MM.1S (cell line): ENCODE measurements around the gene PACRG.

Experiments
- EZH2 ChIP-seq: fragments of 300-600 bp; sonication (generic); optimal IDR thresholded peaks from 2 replicates; pipeline ENCODE3; 2017; ENCODE audit warnings: low read depth, mild to moderate bottlenecking, antibody characterized with exemption, low read length, mixed read lengths
- TF ChIP-seq, protein P1 (sequence below): fragments of 300-600 bp; sonication (generic); IDR thresholded peaks from 2 replicates; pipeline ENCODE4 v1.5.1; 2016; ENCODE audit warnings: antibody characterized with exemption, low read length, mixed read lengths

DNA sequence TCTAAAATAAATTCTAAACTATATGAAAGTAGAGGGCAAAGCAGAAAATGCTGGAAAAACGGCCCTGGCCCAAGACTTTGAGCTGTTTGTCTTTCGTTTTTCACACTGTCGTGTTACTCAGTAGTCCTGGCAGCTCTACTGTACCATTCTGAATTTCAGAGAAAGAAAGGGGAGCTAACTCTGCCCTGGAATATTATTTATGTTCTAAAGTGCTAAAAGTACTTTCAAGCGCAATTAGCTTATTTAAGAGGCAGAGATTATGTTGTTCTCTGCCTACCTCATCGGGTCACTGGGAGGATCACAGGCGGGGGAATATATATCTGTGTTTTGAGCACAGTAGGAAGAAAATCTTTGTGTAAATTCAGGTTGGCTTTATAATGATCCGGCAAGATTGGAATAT, 534.3 kb downstream of the PACRG start:
- TF ChIP-seq, protein P1, sequence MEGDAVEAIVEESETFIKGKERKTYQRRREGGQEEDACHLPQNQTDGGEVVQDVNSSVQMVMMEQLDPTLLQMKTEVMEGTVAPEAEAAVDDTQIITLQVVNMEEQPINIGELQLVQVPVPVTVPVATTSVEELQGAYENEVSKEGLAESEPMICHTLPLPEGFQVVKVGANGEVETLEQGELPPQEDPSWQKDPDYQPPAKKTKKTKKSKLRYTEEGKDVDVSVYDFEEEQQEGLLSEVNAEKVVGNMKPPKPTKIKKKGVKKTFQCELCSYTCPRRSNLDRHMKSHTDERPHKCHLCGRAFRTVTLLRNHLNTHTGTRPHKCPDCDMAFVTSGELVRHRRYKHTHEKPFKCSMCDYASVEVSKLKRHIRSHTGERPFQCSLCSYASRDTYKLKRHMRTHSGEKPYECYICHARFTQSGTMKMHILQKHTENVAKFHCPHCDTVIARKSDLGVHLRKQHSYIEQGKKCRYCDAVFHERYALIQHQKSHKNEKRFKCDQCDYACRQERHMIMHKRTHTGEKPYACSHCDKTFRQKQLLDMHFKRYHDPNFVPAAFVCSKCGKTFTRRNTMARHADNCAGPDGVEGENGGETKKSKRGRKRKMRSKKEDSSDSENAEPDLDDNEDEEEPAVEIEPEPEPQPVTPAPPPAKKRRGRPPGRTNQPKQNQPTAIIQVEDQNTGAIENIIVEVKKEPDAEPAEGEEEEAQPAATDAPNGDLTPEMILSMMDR: no peak
- TF ChIP-seq EZH2: no peak
